Ishikawa (cell line): Measurements from ENCODE around the gene KRT23.

ENCODE experiments used
- CEBPB ChIP-seq: IDR thresholded peaks from 2 replicates; pipeline ENCODE4 v1.6.1; 2012
- CREB1 ChIP-seq: IDR thresholded peaks from 2 replicates; pipeline ENCODE4 v1.6.1; 2012; ENCODE audit warnings: low read depth
- EGR1 ChIP-seq: IDR thresholded peaks from 2 replicates; pipeline ENCODE4 v1.6.1; 2012
- EP300 ChIP-seq: IDR thresholded peaks from 2 replicates; pipeline ENCODE4 v1.6.1; 2012; ENCODE audit warnings: borderline replicate concordance
- FOXM1 ChIP-seq: IDR thresholded peaks from 2 replicates; pipeline ENCODE4 v1.6.1; 2012; ENCODE audit warnings: low read depth, borderline replicate concordance
- NFIC ChIP-seq: IDR thresholded peaks from 2 replicates; pipeline ENCODE4 v1.6.1; 2012
- RAD21 ChIP-seq: IDR thresholded peaks from 2 replicates; pipeline ENCODE4 v1.6.1; 2012; ENCODE audit warnings: low read depth
- TAF1 ChIP-seq: IDR thresholded peaks from 2 replicates; pipeline ENCODE4 v1.6.1; 2012; ENCODE audit warnings: low read depth, mild to moderate bottlenecking
- TCF12 ChIP-seq: IDR thresholded peaks from 2 replicates; pipeline ENCODE4 v1.6.1; 2012; ENCODE audit warnings: low read depth
- YY1 ChIP-seq: IDR thresholded peaks from 2 replicates; pipeline ENCODE4 v1.6.1; 2012; ENCODE audit warnings: low read depth
- ZBTB7A ChIP-seq: IDR thresholded peaks from 2 replicates; pipeline ENCODE4 v1.6.1; 2012; ENCODE audit warnings: low read depth
- TF ChIP-seq, protein P1 (sequence below): IDR thresholded peaks from 2 replicates; pipeline ENCODE4 v1.6.1; 2012
- TF ChIP-seq, protein P2 (sequence below): IDR thresholded peaks from 2 replicates; pipeline ENCODE4 v1.6.1; 2012; ENCODE audit warnings: low read depth, mild to moderate bottlenecking
- TF ChIP-seq, protein P3 (sequence below): IDR thresholded peaks from 2 replicates; pipeline ENCODE4 v1.6.1; 2012

DNA sequence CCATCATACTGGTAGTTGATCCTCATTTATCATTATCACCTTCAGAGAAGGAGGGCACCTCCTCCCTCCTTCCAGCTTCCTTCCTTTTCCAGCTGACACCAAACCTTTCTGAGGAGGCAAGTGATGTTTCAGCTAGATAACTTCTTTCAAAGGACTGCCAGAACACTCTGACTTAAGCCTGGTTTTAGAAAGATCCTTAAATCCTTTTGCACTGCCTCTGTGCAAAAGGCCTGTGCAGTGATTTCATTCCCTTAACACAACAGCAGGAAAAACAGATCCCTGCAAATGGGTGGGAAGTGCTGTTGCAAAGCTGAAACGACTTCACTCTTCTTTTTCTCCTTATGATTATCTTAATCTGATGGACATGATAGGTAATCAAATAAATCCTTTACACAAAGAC, 7.1 kb upstream of the KRT23 start:
- TF ChIP-seq CREB1 (no peak), YY1 (no peak), CEBPB (no peak), EP300 (no peak), TCF12 (no peak), TAF1 (no peak), EGR1 (no peak), RAD21 (no peak), ZBTB7A (no peak), NFIC (no peak), FOXM1 (no peak)
- TF ChIP-seq, protein P1, sequence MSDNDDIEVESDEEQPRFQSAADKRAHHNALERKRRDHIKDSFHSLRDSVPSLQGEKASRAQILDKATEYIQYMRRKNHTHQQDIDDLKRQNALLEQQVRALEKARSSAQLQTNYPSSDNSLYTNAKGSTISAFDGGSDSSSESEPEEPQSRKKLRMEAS = no peak
- TF ChIP-seq, protein P2, sequence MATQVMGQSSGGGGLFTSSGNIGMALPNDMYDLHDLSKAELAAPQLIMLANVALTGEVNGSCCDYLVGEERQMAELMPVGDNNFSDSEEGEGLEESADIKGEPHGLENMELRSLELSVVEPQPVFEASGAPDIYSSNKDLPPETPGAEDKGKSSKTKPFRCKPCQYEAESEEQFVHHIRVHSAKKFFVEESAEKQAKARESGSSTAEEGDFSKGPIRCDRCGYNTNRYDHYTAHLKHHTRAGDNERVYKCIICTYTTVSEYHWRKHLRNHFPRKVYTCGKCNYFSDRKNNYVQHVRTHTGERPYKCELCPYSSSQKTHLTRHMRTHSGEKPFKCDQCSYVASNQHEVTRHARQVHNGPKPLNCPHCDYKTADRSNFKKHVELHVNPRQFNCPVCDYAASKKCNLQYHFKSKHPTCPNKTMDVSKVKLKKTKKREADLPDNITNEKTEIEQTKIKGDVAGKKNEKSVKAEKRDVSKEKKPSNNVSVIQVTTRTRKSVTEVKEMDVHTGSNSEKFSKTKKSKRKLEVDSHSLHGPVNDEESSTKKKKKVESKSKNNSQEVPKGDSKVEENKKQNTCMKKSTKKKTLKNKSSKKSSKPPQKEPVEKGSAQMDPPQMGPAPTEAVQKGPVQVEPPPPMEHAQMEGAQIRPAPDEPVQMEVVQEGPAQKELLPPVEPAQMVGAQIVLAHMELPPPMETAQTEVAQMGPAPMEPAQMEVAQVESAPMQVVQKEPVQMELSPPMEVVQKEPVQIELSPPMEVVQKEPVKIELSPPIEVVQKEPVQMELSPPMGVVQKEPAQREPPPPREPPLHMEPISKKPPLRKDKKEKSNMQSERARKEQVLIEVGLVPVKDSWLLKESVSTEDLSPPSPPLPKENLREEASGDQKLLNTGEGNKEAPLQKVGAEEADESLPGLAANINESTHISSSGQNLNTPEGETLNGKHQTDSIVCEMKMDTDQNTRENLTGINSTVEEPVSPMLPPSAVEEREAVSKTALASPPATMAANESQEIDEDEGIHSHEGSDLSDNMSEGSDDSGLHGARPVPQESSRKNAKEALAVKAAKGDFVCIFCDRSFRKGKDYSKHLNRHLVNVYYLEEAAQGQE = no peak
- TF ChIP-seq, protein P3, sequence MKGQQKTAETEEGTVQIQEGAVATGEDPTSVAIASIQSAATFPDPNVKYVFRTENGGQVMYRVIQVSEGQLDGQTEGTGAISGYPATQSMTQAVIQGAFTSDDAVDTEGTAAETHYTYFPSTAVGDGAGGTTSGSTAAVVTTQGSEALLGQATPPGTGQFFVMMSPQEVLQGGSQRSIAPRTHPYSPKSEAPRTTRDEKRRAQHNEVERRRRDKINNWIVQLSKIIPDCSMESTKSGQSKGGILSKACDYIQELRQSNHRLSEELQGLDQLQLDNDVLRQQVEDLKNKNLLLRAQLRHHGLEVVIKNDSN = no peak
